Activated gamma-delta T cell treated with anti-CD3 and anti-CD28 coated beads, Interleukin-2, amount 50 U/mL, for 16 hours (primary cell): ENCODE measurements around the gene SEC14L2.
"Not testable (repeated sequence)": the region's sequence is repeated elsewhere in the genome, so short reads cannot be mapped to it uniquely, and the experiment has no call there.

Experiments
- DNase-seq: peaks from one replicate; pipeline ENCODE4 v3.0.0-alpha.2; 2020; ENCODE audit warnings: low read depth

Gene SEC14L2

DNA sequence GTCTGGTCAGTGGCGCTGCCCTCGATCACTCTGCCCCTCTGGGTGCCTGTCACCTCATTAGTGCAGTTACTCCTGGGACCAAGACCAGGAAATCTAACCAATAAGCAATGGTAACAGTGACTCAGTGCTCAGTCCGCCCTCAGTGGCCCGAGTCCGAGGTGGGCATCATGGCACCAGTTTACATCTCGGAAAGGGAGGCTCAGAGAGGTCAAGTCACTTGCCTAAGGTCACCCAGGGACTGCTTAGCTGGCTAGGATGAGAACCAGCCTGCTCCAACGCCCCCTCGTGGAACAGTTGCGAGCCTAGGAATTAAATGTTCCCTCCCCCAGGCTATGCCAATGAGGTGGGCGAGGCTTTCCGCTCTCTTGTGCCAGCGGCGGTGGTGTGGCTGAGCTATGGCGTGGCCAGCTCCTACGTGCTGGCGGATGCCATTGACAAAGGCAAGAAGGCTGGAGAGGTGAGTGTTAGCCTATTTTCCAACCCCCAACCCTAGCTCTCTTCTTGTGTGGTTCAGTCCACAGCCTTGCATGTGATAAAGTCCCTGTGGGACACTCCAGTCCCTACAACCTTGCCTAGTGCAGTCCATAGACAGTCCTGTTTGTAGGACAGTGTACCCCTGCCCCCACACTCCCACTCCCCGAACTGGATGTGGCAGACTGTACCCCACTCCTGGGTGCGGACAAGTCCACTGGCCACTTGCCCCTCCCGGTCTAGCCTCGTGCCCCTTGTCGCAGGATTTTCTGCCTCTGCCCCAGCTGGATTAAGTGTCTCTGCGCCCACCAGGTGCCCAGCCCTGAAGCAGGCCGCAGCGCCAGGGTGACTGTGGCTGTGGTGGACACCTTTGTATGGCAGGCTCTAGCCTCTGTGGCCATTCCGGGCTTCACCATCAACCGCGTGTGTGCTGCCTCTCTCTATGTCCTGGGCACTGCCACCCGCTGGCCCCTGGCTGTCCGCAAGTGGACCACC is 29.9 kb downstream of the SEC14L2 start:
- DNase-seq: peak; percentile 75

DNA sequence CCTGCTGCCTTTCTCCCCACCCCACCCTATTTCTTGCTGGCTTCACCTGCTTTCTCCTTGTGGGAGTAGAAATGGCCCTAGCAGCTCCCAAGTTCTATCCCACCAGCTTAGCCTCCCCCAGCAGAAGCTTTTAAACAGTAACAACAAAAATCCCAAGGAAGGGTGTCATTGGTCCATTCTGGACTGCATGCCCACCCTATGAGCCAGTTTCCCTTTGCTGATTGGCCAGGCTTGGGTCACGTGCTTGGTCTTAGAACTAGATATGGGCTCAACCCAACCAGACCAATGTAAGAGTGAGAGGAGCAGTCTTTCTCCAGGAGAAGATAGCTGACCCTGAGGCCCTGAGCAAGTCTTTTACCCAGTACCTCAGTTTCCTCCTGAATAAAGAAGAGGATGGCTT is 31.1 kb downstream of the SEC14L2 start:
- DNase-seq: no peak

DNA sequence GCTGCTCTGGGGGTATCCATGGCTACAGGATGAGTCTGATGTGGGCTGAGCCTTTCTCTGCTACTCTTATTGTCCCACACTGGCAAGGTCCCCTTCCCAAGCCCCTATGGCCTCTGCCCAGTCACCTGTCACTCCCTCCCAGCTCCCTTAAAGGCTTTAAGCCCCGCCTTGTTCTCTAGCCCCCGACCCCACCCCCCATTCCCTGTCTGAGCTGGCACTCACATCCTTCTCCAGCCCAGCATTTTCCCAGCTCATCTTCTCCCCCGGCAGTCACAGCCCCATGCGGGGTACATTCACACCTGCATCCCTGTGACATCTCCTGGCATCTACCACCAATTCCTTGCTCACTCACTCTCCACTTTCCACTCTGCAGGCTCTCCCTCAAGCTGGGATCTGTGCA is 33.1 kb downstream of the SEC14L2 start:
- no peak for DNase-seq

DNA sequence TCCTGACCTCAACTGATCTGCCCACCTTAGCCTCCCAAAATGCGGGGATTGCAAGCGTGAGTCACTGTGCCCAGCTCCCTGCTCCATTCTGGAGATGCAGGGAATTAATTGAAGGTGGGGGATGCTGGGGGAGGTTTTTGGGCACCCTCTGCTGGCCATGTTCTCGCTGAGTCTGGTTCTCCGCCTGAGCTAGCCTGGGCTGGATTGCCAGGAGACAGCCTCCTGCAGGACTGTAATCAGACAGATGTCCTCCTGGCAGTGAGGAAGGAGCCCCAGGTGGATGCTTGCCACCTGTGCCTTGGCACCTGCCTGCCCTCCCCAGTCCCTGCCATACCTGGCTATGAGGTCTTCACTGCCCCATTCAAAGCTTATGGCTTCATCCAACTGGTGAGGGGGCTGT is 34.1 kb downstream of the SEC14L2 start:
- DNase-seq: no peak

DNA sequence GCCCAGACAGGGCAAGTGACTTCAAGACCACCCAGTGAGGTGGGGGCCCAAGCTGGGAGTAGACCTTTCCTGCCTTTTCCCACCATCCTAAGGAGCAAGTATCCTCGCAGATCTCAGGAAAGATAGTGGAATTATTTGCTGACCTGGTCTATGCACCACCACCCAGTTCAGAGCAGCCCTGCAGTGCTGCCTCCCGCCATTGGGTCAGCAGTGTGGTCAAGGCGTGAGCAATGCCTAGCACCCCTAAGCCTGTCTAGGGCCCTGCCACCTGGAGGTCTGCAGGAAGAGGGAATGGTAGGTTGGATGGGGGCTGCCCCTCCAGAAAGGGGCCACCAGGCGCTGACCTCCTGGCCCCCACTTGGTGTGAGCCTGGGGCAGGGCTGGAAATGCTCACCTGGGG is 35.3 kb downstream of the SEC14L2 start:
- DNase-seq: no peak

DNA sequence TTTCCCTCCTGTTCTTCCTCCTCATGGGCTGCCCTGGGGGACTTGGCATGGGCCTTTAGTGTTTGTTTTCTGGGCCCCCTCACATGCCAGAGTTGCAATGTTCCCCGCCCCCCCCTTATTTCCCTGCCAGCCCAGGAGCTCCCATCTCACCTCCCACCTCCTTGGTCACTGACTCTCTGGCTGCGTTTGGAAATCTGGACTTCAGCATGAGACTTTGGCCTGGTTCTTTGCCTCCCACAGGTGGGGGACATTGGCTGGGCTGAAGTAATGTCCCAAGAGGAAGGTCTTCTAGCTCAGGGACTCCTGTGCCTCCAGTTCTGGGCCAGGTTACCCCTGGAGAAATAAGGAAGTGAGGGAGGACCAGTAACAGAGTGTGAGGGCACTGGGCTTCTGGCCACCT is 35.7 kb downstream of the SEC14L2 start:
- DNase-seq: no peak

DNA sequence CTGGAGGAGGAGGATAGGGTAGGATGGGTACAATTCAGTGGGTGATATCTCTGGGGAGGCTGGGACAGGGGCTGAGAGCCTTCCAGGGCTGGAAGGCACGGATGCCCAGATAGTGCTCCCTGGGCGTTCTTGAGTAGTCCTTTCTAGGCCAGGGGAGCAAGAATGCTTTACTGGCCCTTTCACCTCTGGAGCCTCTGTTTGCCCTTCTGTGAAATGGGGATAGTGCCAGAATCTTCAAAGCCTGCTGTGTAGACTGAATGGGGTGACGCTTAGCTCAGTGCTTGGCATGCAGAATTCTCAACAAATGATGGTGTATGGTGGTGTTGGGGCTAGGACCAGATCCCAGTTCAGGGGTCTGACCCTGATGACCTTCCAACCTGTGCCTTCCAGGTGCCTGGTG is 36.4 kb downstream of the SEC14L2 start:
- no peak for DNase-seq

DNA sequence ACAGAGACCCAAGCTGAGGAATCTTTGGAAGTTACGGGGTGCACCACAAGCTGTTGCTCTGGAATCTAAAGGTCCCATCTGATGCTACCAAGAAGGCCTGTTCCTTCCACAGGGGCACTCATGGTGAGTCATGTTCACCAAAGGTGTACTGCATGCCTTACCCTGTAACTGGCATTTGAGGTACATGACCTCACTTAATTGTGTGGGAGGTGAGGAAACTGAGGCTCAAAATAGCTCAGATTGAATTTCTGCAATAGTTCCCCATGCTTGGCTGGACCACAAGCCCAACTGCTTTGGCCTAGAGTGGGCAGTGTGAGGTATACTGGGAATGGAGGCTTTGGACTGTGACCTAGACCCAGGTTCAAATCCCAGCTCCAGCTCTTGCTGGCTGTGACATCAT is 37.0 kb downstream of the SEC14L2 start:
- no peak for DNase-seq

DNA sequence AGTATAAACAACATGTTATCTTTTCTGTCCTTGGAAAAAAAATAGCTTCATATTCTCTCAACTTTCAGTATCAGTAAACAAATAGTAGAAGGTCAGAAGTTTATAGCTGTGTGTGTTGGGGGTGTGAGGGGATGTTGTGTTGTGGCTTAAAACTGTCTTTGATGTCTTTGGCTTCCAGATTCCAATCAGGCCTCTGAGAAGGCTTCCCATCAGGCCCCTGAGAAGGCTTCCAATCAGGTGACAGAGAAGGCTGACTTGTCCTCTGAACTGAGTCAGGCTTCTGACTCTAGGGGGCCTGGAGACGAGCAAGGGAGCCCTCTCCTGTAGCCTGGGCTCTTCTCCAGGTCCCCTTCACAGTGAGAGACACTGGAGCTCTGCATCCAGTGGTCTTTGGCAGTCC is 38.0 kb downstream of the SEC14L2 start:
- no peak for DNase-seq

DNA sequence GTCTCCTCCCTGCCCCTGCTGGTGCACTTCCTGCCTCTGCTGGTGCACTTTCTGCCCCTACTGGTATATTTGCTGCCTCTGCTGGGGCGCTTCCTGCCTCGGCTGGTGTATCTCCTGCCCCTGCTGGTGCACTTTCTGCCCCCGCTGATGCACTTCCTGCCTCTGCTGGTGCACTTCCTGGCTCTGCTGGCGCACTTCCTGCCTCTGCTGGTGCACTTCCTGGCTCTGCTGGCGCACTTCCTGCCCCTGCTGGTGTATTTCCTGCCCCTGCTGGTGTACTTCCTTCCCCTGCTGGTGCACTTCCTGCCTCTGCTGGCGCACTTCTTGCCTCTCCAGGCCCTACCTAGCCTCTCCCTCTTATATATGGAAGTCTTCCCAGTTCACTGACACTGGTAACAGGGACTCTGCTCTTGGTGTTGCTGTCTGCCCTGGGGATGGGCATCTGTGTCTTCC is 38.9 kb downstream of the SEC14L2 start:
- DNase-seq: peak; percentile 77

DNA sequence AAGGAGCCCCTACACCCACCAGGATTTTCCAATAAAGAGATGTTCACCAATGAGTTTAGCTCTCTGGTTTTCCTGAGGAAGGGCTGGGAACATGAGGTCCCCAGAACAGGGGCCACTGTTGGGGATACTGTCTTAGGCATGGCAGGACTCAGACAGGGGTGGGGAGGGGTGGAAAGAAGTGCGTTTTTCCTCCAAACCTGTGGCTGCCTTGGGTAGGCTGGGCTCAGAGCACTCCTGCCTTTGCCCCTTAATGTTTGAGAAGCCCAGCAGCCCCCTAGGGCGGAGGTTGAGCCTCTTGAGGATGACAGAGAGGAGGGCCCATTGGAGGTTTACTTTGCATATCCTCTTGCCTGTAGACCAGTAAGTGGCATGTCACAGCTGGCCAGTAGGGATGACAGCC is 39.4 kb downstream of the SEC14L2 start:
- DNase-seq: no peak

DNA sequence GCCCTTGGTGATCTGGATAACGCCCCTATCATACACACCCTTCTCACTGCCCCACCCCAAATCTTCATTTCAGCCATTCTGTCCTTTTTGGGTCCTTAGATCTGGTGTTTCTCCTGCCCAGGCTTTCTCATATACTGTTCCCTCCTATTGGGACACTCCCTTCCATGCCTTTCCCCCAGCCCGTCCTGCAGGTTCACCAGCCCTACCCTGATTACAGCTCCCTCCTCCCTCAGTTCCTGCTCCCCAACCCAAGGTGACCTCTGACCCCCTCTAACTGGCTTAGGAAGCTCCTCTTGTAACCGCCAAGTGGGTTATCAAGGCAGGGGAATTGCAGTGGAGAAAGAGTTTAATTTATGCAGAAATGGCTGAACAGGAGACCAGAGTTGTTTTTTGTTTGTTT is 41.7 kb downstream of the SEC14L2 start:
- no peak for DNase-seq

DNA sequence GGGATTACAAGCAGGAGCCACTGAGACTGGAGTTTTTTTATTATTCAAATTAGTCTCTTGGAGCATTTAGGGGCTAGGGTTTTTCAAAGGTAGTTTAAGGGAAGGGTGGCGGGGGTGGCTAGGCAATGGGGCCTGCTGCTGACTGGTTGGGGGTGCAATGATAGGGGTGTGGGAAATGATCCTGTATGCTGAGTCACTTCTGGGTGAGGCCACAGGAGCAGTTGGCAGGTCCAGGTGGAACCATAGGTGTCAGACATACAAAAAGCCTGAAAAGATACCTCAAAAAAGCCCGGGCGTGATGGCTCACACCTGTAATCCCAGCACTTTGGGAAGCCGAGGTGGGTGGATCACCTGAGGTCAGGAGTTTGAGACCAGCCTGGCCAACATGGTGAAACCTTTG is 42.4 kb downstream of the SEC14L2 start:
- DNase-seq: no peak

DNA sequence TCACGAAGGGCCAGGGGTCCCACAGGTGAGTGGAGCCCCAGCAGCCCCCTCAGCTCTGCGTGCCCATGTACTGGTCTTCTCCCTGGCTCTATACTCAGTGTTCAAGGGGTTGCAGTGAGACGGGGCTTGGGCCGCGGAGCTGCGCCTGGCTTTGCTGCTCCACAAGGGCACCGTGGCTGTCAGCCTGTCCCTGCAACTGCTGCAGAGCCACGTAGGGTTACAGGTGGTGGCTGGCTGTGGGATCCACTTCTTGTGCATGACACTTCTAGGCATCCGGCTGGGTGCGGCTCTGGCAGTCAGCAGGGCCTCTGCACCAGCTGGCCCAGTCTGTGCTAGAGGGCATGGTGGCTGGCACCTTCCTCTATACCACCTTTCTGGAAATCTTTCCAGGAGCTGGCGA is 43.0 kb downstream of the SEC14L2 start:
- DNase-seq: no peak

DNA sequence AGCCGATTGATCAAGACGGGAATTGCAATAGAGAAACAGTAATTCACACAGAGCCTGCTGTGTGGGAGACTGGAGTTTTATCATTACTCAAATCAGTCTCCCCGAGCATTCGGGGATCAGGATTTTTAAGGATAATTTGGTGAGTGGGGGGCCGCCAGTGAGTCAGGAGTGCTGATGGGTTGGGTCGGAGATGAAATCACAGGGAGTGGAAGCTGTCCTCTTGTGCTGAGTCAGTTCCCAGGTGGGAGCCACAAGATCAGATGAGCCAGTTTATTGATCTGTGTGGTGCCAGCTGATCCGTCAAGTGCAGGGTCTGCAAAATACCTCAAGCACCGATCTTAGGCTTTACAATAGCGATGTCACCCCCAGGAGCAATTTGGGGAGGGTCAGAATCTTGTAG is 44.3 kb downstream of the SEC14L2 start:
- DNase-seq: no peak

DNA sequence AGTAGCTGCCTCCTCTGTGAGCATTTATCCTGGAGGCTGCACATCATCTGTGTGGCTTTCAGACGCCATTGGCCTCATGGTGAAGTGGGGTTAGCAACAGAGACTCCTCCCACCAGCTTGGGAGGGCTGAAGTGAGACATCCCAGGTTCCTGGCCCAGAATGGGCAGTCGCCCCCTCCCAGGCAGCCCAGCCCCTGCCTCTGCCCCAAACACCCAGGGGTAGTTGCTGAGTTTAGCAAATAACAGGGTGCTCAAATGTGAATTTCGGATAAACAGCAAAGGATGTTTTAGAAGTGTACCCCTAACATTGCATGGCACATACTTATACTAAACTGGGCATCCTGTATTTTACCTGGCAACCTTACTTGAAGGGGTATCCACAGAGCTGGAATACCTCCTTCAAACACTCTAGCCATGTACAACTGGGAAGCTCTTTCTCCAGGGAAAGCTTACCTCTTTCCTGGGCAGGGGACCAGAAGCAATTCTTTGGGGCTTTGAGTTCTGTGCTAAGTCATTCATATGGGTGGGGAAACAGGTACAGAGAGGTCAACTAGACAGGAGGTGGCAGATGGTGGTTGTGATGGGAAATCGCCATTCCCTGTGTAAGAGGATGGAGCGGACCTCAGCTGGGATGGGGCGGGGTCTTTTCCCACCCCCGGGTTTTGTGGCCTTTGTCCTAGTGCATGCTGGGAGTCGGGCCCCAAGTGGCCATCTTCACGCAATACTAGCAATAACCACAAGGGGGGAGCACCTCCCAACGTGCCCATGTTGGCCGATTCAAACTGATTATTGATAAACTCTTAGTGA is 48.0 kb downstream of the SEC14L2 start:
- no peak for DNase-seq

DNA sequence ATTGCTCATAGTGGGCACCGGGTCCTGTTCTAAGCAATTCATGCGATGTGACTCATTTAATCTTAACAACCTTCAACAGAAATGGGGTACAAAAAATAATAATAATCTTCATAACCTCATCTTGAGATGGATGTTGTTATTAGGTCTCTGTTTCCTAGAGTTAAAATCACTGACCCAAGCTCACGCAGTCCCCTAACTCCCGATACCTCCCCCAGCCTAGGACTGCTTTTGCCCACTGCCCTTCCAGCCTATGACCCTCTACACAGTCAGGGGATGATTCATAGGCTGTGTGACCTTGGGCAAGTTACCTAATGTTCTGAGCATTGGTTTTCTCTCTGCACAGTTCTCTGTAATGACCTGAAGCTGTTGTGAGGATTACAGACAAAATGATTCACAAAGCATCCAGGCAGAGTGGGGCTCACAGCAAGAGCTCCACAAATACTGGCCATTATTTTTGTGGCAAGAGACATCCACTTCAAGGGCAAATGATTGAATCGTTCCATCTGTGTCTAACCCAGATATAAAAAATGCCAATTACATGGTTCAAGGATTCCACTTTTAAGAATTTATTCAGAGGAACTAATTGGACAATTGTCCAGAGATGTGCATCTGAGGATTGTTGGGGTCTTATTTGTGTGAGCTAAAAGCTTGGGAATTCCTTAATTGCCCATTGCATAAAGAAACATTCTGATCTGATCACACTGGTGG is 48.8 kb downstream of the SEC14L2 start:
- no peak for DNase-seq

DNA sequence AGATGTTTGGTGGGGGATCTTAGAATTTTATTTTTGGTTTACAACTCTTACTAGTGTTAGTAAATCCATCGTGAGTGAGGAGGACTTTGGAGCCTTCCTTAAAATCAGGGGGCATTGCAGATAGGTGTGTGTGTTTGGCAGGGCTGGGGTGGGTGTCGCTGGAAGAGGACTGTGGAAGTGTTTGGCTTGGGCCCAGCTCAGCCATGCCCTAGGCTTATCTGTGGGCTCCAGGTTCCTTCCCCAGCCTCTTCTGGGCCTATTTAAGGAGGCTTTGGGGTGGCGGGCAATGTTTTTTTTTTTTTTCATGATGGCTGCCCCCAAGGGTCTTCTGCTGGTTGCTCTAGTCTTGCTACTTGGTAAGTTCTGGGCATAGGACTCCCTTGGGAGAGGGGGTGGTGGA is 50.8 kb downstream of the SEC14L2 start:
- DNase-seq: no peak

DNA sequence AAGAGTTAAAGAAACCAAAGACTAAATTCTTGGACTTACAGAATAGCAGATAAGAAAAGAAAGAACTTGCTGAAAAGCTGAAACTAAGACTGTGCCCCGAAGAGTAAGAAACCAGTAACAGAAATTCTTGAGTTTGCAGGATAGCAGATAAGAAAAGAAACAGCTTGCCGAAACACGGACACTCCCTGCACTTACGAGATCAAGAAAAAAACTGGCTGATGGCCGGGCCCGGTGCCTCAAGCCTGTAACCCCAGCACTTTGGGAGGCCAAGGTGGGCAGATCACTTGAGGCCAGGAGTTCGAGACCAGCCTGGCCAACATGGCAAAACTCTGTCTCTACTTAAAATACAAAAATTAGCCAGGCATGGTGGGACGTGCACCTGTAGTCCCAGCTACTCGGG is 54.7 kb downstream of the SEC14L2 start:
- DNase-seq: not testable (repeated sequence)

DNA sequence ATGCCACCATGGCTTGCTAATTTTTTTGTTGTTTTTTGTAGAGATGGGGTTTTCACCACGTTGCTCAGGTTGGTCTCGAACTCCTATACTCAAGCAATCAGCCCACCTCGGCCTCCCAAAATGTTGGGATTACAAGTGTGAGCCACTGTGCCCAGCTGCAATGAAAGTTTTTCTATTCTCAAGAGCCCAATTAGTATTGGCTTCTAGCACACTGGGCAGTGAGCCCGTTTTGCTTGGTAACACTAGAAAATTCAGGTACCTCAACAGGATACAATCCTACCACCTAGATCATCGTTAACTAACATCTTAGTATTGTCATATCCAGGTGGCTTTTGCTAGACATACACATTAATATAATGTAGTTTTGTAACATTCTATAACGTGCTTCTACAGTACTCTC is 56.0 kb downstream of the SEC14L2 start:
- no peak for DNase-seq

DNA sequence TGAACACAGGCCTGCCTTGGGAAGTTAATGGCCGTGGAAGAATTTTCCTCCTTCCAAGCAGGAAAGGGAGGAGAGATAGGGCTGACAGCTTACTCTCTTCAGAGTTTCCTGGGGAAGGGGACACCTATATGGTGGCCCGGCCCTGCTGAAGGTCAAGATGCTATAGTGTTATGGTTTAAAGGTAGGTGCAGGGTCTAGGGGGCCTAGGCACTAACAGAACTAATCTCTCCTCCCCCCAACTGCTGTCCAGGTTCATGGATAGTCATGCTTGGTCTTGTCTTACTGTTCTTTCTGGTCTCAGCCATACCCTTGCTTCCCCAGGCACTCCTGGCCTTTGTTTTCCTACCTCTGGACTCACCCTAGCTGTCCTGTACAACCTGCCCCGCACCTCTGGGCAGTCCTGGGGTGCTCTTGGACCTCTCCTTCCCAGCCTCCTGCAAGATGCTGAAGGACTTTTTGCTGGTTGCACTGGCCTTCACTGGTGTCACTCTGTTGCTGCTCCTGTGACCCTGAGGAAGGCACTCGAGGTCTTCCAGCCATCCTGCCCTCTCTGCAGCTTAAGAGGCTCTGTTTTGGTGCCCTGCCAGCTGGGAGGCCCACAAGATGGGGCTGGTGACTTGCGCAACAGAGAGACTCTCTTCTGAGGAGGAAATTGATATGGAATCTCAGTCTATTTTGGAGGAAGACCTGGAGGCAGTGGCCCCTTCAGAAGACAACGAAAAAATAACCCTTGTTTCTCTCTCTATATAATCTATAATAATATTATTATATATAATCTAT is 57.1 kb downstream of the SEC14L2 start:
- no peak for DNase-seq
